Skeletal muscle cell (primary cell): Measurements from ENCODE around the gene ZFAND2A.

ENCODE experiments used
- DNase-seq: peaks from one replicate; pipeline ENCODE4 v3.0.0-alpha.2; 2010; ENCODE audit warnings: low read depth
- H3K4me3 ChIP-seq: 2 replicates; pipeline ENCODE4 v1.5.1; 2011; ENCODE audit warnings: low read depth, mild to moderate bottlenecking, control low read depth, low read length, moderate library complexity

Gene ZFAND2A

DNA sequence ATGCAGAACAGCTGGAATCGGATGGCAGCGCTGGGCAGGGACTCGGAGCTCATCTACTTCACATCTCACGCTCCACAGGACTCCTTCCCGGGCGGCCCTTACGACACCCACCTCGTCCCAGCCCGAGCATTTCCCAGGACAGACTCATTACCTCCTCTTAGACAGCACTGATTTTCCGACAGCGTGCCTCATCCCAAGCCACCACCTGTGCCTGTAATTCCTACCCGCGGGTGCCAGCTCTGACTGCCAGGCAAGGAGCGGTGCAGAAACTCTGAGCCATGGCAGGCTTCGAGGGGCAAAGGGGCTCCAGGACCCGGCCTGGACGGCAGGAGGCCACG lies 46.5 kb downstream of the ZFAND2A start:
- H3K4me3 ChIP-seq = no peak overlapping the region
- no peak for DNase-seq

DNA sequence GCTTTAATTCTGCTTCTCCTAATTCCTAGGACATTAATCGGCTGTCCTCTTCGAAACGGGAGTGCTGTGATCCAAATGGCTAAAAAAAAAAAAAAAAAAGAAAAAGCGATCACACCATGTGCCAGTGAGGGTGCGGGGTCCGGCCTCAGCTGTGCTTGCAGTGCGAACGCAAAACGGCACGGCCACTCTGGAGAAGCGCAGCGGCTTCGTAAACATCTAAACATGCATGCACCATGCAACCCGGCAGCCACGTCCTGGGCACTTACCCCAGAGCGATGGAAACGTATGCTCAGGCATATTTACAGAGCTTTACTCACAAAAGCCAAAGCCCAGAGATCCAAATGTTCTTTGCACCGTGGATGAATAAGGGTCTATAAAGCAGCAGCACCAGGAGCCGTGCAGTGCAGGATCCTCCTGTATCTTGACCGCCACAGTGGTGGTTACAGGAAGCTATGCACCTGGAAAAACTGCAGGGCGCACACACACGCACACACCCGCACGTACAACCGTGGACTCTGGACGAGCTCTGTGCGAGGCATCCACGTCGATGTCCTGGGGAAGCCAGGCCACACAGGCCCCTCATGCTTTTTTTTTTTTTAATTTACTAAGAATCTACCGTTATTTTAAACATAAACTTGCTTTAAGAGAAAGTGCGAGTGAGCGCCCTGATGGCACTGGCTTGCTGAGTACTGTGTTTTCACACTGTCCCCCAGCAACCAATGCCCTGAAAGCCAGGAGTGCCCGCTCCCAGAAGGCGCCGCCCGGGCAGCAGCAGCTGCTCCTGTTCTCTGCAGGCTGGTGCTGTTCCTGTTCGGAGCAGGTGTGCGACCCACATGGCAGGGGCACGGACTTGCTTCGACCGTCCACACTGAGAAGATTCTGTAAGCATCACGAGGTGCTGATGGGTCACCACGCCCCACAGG lies 47.1 kb downstream of the ZFAND2A start:
- no peak for DNase-seq
- no peak overlapping the region for H3K4me3 ChIP-seq

DNA sequence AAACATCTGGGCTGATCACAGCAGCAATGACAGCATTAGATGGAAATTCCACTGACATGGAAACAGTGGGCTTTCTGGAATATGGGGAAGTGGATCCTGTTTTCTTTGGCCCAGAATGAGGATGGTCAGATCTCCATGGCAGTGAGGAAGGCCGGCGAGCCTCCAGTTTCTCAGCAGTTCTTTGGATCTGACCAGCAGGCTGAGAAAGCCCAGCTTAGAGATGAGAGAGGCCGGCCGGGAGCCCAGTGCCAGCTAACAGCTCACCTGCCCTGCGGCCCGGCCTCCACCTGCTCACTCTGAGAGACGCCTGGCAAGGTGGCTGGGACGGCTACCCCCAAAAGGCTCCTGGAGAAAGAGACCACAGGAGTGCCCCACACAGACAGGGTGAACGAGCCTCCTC lies 47.9 kb downstream of the ZFAND2A start:
- DNase-seq = no peak
- H3K4me3 ChIP-seq = no peak overlapping the region

DNA sequence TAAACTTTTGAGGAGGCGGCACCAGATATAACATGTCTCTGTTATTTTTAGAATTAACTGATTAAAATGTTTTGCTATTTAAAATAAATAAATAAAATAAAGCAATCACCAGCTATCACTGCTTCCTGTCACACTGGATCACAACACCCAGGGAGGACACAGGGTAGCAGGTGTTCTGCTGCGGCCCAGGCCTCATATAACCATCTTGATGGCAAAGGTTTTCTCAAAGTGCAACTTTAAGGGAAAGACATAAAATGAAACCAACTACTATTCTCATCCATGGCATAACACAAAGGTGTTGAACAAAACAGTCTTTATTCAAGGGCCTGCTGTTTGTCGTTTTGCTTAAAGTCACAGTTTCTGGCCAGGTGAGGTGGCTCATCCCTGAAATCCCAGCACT lies 48.8 kb downstream of the ZFAND2A start:
- no peak overlapping the region for H3K4me3 ChIP-seq
- no peak for DNase-seq

DNA sequence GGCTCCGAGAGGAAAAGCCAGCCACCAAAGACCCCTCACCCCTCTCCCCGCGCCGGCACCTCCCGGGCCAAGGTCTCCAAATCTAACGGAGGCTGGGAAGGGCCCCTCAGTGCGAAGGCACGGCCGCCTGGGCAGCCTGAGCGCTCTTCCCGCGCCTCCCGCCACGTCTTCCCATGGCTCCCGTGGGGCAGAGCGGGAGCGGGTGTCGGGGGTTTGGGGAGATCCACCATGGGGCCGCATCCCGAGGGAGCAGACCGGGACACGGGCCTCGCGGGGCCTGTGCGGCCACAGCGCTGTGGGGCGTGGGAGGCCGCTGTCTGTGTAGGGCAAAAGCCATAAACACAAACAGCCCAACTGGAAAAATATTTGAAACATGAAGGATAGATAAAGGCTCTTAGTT lies 49.6 kb downstream of the ZFAND2A start:
- no peak for DNase-seq
- no peak overlapping the region for H3K4me3 ChIP-seq

DNA sequence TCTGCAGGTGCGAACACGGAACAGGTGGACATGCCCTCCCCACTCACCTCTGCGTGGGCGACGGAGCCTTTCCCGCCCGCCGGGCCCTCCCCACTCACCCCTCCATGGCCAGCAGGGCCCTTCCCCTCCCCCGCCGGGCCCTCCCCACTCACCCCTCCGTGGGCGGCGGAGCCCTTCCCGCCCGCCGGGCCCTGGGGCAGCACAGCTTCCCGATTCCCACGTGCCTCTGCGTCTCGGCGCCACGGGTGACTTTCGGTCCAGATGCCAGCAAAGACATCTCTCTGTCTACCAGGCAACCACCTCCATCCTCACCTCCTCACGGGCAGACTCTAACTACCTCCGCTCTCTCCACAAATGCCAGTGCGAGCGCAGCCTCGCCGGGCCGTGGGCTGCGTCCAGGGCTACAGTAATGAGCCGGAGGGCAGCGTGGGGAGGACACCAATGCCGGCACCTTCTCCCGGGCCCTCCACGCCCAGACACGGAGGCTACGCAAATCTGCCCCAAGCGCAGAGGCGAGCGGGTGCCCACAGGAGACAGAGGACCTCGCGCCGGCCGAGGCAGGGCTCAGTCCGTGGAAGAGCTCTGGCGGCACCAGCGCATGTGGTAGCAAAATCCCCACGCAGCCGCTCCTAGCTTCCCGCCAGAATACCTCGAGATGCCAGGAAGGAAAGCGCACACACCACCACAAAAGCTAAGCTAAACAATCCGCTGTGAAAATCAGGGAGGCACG lies 50.2 kb downstream of the ZFAND2A start:
- H3K4me3 ChIP-seq = no peak overlapping the region
- DNase-seq = no peak

DNA sequence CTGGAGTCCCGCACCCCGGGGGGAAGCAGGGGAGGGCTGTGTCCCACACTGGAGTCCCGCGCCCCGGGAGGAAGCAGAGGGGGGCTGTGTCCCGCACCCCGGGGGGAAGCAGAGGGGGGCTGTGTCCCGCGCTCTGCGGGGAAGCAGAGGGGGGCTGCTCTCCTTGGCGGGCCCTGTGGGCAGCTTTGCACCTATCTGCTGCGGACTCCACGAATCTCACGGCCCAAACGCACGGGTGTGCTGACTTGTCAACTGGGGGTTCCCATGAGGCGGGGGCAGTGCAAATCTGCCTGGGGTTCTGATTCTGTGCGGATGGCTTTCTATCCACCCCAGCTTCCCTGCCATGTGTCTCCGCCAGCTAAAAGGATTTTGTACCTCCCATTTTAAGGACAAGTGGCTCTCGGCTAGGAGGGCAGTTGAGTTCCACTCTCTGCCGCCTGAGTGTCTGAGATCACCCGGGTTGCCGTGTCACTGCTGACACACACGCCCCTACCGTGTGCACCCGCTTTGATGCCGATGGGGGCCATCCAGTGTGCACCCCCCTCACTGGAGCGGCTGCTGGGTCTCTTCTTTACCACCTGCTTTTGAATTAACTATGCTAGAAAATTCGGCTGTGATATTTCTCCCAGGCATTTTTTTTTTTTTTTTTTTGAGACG lies 51.6 kb downstream of the ZFAND2A start:
- H3K4me3 ChIP-seq = no peak overlapping the region
- no peak for DNase-seq

DNA sequence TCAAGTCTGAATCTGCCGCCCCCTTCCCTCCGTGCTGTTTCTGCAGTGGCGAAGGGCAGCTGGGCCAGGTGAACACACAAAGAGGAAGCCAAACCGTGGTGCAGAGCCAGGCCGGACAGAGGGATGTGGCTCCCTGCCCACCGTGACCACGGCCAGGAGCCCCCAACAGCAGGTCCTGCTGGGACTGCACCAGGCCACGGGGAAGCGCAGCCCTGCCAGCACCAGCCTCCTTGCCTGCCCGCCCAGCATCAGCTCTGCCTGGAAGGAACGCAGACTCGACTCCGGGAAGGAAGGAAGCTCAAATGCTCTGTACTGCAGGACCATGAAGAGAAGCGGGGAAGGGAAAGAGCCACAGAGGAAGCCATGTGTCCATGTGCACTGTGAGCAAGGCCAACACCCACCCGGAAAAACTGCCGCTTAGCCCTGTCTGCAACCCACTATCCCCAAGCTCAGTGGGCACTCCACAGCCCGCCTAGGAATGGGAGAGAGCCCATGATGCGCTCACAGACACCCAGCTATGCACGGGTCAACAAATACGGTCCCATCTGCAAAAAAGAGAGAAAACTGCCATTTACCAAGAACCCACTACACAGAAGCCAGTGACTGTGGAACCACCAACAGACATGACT lies 53.1 kb downstream of the ZFAND2A start:
- DNase-seq = no peak
- no peak overlapping the region for H3K4me3 ChIP-seq

DNA sequence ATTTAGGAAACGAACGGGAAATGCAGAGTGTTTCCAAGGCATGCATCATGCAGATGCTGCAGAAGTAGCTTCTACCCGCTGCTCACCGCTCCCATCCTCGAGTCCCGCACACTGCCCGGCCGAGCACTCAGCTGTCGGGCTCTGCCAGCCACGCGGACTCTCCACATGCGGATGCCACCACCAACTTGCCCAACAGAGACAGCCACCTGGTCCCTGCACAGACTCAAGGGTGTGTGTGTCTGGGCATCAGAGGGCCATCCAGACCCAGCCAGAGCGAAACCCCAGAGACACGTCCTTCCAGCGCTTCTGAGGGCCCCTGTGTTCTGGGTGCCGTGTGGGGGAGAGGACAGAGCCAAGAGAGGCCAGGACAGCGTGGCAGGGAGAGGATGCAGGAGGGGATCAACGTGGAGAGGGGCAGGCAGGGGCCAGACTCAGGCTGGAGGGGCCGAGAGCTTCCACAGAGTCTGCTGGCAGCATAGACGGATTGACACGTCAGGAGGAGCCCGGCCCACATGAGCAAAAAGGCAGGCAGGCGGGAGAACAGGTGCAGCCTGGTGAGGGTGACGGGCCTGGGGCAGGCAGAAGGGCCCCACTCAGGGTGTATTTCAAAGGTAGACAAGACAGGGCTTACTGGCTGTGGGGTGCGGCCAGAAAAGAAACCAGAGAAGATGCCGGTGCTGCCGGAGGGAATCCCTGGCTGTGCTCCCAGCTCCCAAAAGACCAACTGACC lies 53.8 kb downstream of the ZFAND2A start:
- H3K4me3 ChIP-seq = no peak overlapping the region
- no peak for DNase-seq

DNA sequence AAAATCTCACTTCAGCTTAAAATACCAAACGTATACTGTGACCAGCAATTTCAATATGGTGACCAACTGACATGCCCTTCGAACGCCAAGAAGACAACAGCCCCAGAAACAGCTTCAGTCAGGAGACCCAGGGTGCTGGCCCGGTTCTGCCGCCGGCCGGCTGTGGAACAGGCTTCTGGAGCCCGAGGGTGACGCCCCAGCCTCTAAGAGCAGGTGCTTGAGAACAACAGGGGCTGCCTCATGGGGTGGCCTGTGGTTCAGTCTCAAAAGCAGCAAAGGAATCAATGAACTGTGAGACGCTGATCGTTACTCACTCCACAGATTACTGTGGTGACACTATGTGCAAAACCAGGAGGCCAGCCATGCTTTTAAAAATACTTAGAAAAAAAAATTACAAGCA lies 54.8 kb downstream of the ZFAND2A start:
- no peak overlapping the region for H3K4me3 ChIP-seq
- no peak for DNase-seq

DNA sequence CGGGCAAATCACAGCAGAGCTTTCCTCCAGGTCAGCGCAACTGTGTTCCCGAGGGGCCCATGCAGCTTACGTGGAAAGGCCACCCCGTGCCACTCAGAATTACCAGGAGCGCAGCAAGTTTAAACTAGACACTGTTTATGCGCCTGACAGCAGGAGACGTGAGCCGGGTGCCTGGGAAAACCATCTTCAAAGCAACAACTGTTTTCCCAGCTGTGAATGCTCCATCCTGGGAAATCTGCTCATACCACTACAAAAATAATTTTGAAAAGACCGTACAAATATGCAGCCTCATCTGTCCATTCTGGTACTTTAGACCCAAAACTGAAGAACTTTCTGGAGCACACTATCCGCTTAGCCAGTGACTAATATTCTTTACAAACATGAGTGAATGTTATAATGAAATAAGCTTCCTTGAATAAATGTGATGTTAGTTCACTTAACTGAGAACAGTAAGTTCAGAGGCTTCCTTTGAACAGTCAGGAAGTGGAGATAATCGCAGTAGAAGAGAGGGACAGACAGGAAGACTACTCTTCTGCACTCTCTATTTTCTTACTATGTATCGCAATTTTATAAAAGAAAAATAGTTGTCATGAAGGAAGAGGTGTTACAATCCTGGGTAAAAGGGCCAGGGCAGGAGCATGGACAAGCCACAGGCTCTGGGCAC lies 55.3 kb downstream of the ZFAND2A start:
- DNase-seq = no peak

DNA sequence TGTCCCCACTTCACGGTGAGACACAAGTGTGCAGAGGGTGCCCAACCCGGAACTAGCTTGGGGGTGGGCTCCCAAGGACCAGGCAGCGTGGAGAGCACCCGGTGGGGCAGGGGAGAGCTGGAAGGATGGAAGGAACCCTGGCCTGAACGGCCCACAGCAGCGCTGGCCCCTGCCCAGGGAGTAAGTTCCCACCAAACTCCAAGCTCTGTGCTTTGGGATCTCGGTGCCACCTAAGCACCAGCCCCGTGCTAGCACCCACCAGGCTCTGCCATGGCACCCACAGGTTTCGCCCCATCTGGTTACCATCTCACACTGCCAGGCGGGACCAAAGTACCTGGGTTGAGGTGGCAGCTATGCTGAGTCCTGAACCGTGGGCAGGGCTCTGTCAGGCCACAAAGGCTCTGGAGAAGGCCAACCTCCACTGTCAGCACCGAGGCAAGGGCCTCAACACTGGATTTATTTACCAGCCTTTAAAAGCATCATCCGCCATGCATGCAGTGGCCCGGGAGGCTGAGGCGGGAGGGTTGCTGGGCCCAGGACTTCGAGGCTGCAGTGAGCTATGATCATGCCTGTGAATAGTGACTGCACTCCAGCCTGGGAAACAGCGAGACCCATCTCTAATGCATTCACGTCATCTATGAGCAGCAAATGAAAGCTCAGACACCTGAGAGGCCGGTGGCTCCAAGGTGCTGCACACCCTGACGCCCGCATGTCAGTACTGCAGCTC lies 56.0 kb downstream of the ZFAND2A start:
- DNase-seq = no peak
- no peak overlapping the region for H3K4me3 ChIP-seq

More for the DNA sequence above, 55.3 kb downstream of the ZFAND2A start:
- H3K4me3 ChIP-seq = no peak overlapping the region

DNA sequence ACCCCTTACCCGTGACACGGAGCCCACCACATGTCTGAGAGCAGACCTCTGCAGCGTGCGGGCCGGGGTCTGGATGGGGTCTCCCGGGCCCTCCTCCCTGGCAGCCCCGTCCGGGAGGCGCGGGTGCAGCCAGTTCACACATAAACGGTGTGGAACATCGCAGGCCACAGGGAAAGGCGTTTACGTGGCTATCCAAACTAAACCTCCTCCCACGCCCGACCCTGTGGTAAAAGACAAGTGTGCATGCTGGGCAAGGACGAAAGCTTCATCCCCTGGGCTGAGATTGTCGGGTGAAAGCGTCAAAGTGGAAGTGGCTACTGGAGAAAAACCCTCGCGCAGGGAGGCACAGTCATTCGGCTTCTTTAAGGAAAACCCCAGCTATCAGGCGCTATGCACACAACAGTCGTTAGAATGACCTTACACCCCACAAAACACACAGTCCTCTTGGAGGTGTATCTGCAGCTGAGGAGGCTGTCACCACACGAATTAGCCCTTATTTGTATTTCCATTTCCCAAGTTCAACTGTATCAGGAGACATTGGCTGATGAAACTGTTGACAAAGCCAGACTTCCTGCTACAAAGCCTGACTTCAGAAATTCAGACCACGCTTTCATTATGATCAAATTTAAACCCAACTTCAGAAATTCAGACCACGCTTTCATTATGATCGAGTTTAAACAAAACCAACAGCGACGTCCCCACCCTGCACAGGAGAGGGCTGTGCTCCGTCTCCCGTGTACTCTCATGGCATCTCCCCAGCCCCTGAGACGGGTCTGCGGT lies 56.8 kb downstream of the ZFAND2A start:
- DNase-seq = no peak

More for the DNA sequence above, 56.8 kb downstream of the ZFAND2A start:
- no peak overlapping the region for H3K4me3 ChIP-seq
